Neuronal stem cell (in vitro differentiated cells): ENCODE data around the gene HPX.

ENCODE experiments used
- DNase-seq: peaks from one replicate; pipeline ENCODE4 v3.0.0-alpha.2; 2013; ENCODE audit warnings: low spot score
- H2AFZ ChIP-seq: one replicate; pipeline ENCODE4 v1.6.1; 2013; ENCODE audit warnings: mild to moderate bottlenecking, low read length, inconsistent platforms
- H2AK5ac ChIP-seq: 2 replicates; pipeline ENCODE4 v1.6.1; 2013; ENCODE audit warnings: low read depth, mild to moderate bottlenecking, inconsistent platforms, low read length, moderate library complexity, mixed read lengths
- H2BK120ac ChIP-seq: 2 replicates; pipeline ENCODE4 v1.6.1; 2013; ENCODE audit warnings: low read depth, mild to moderate bottlenecking, inconsistent platforms, low read length, moderate library complexity, mixed read lengths
- H2BK12ac ChIP-seq: one replicate; pipeline ENCODE4 v1.6.1; 2013; ENCODE audit warnings: low read length, inconsistent platforms
- H2BK15ac ChIP-seq: 2 replicates; pipeline ENCODE4 v1.6.1; 2013; ENCODE audit warnings: mild to moderate bottlenecking, low read length, inconsistent platforms, mixed read lengths
- H2BK5ac ChIP-seq: one replicate; pipeline ENCODE4 v1.6.1; 2013; ENCODE audit warnings: inconsistent platforms, mild to moderate bottlenecking, low read length, moderate library complexity
- H3K14ac ChIP-seq: one replicate; pipeline ENCODE4 v1.6.1; 2013; ENCODE audit warnings: low read length, inconsistent platforms
- H3K18ac ChIP-seq: 2 replicates; pipeline ENCODE4 v1.6.1; 2013; ENCODE audit warnings: low read length, inconsistent platforms
- H3K23ac ChIP-seq: 2 replicates; pipeline ENCODE4 v1.6.1; 2013; ENCODE audit warnings: low read depth, mild to moderate bottlenecking, mixed read lengths, low read length, inconsistent platforms; ENCODE audit not compliant: poor library complexity
- H3K27ac ChIP-seq: replicated peaks from 3 replicates; pipeline ENCODE4 v1.5.1; 2013; ENCODE audit warnings: low read length, inconsistent platforms
- H3K27me3 ChIP-seq, 3 experiments: 2 replicates each; pipeline ENCODE4 v1.6.1; 2013; ENCODE audit warnings: low read length in 3 of 3, mild to moderate bottlenecking in 2 of 3, inconsistent platforms in 1 of 3, low read depth in 1 of 3, mixed read lengths in 1 of 3, moderate library complexity in 1 of 3; ENCODE audit not compliant: control insufficient read depth in 3 of 3, insufficient read depth in 3 of 3
- H3K36me3 ChIP-seq, 2 donors: replicated peaks in 1 of 2; 2 replicates each; pipeline ENCODE4 v1.6.1; 2013; ENCODE audit warnings: low read length in 2 of 2; ENCODE audit not compliant: control insufficient read depth in 2 of 2, insufficient read depth in 2 of 2
- H3K4ac ChIP-seq: 2 replicates; pipeline ENCODE4 v1.6.1; 2013; ENCODE audit warnings: inconsistent platforms, mild to moderate bottlenecking, low read length, moderate library complexity
- H3K4me1 ChIP-seq, 2 donors: 1 replicate in 1 of 2; 2 replicates in 1 of 2; pipeline ENCODE4 v1.6.1; 2013; ENCODE audit warnings: low read length in 2 of 2, low read depth in 1 of 2; ENCODE audit not compliant: control insufficient read depth in 2 of 2, insufficient read depth in 1 of 2
- H3K4me2 ChIP-seq: one replicate; pipeline ENCODE4 v1.6.1; 2013; ENCODE audit warnings: mild to moderate bottlenecking, low read length, inconsistent platforms; ENCODE audit not compliant: insufficient read depth, poor library complexity, severe bottlenecking
- H3K4me3 ChIP-seq, 2 donors: 2 replicates each; pipeline ENCODE4 v1.5.1; 2013; ENCODE audit warnings: low read length in 2 of 2, mild to moderate bottlenecking in 2 of 2, inconsistent platforms in 1 of 2, moderate library complexity in 1 of 2
- H3K79me1 ChIP-seq: one replicate; pipeline ENCODE4 v1.6.1; 2013; ENCODE audit warnings: low read depth, mild to moderate bottlenecking, inconsistent platforms, low read length, moderate library complexity
- H3K9ac ChIP-seq: one replicate; pipeline ENCODE4 v1.6.1; 2013; ENCODE audit warnings: mild to moderate bottlenecking, low read depth, low read length, inconsistent platforms; ENCODE audit not compliant: poor library complexity
- H3K9me3 ChIP-seq, 2 donors: replicated peaks in 1 of 2; 2 replicates each; pipeline versions ENCODE3 to v1.6.1; 2013; ENCODE audit warnings: low read length in 2 of 2, mild to moderate bottlenecking in 2 of 2, inconsistent platforms in 1 of 2, low read depth in 1 of 2, mixed read lengths in 1 of 2, moderate library complexity in 1 of 2; ENCODE audit not compliant: control insufficient read depth in 2 of 2, insufficient read depth in 1 of 2
- H4K8ac ChIP-seq: one replicate; pipeline ENCODE4 v1.6.1; 2013; ENCODE audit warnings: low read depth, mild to moderate bottlenecking, inconsistent platforms, low read length, moderate library complexity
- H4K91ac ChIP-seq: one replicate; pipeline ENCODE4 v1.6.1; 2013; ENCODE audit warnings: low read length, low read depth, mild to moderate bottlenecking, inconsistent platforms; ENCODE audit not compliant: poor library complexity
- WGBS, 2 donors: extraction: QIAGEN DNeasy Blood & Tissue Kit; methylation state at CpG; one replicate each; pipeline ENCODE4 v1.1.7; 2013; ENCODE audit warnings: missing lambda C conversion rate in 2 of 2, mixed read lengths in 1 of 2; ENCODE audit not compliant: insufficient read length in 2 of 2, insufficient replicate concordance in 1 of 2; ENCODE audit errors: extremely low coverage in 2 of 2; 5-methylcytosine and 5-hydroxymethylcytosine counted together

HPX gene

DNA sequence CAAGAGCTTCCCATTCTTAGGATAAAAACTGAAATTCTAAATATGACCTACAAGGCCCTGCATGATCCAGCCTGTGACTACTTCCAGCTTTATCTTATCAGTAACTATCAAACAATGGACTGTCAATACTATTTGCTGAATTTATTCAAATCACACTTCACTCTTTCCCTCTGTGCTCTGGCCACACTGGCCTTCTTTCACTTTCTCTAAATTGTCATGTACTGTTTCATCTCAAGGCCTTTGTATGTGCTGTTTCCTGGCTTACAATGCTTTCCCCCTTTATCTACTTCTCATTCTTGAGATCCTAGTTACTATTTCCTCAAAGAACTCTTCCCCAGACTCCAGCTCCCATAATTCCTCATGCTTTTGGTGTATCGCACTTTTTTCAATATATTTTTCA lies 46.2 kb upstream of the HPX start:
- H3K23ac ChIP-seq, result no peak overlapping the region
- H3K36me3 ChIP-seq, result peaks cover 23 to 86% of the 10 kb centered on the region in 2 donors

GRCh38 chr11:6486256-6486655 lies 45.5 kb upstream of the HPX start:
- H2AFZ ChIP-seq, result no peak overlapping the region
- no peak overlapping the region for H3K27ac ChIP-seq
- no CpG with 5 or more reads among the region's 3 CpGs for WGBS, 2 donors

More for the DNA sequence above, 46.2 kb upstream of the HPX start:
- no peak overlapping the region for H4K91ac ChIP-seq
- H2BK5ac ChIP-seq, result no peak overlapping the region
- H3K27ac ChIP-seq, result no peak overlapping the region
- no peak overlapping the region for H2AFZ ChIP-seq
- H3K4ac ChIP-seq, result no peak overlapping the region
- H2BK120ac ChIP-seq, result no peak overlapping the region
- no peaks in the 10 kb centered on the region for H3K9me3 ChIP-seq
- no peak for DNase-seq
- no peaks in the 10 kb centered on the region for H3K27me3 ChIP-seq
- H3K4me2 ChIP-seq, result no peak overlapping the region
- H3K18ac ChIP-seq, result no peak overlapping the region
- H3K4me1 ChIP-seq, result peaks cover 0 to 2% of the 10 kb centered on the region in 2 donors
- no peak overlapping the region for H4K8ac ChIP-seq
- H3K14ac ChIP-seq, result no peak overlapping the region
- no peak overlapping the region for H2BK12ac ChIP-seq
- no peak overlapping the region for H2AK5ac ChIP-seq
- H3K79me1 ChIP-seq, result peaks cover 2% of the 10 kb centered on the region
- WGBS, 2 donors, result no CpG with 5 or more reads among the region's 1 CpG
- H3K4me3 ChIP-seq, result no peak overlapping the region
- no peak overlapping the region for H3K9ac ChIP-seq
- no peak overlapping the region for H2BK15ac ChIP-seq

DNA sequence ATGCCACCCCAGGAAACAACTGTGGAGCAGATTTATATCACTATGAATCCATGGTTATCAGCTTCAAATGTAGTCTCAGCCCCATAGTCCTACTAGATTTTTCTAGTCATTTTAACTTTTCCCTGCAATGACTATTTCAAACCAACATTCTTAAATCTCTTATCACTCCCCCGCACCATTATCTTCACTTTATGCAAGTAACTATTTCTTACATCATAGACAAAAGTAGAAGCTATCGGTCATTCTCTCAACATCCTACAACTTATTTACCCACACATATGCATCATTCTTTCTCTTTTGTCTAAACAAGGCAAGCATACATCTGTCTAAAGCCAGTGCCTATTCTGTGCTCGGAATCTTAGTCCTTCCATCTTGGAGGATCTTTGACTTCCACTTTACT lies 44.9 kb upstream of the HPX start:
- Histone ChIP-seq H3K79me1 (peaks cover 9% of the 10 kb centered on the region), H2BK120ac (no peak overlapping the region), H3K27ac (no peak overlapping the region), H2BK5ac (no peak overlapping the region), H3K14ac (no peak overlapping the region), H3K36me3 (peaks cover 23 to 83% of the 10 kb centered on the region in 2 donors), H2AFZ (no peak overlapping the region), H3K18ac (no peak overlapping the region), H3K4me1 (peaks cover 0 to 4% of the 10 kb centered on the region in 2 donors), H3K23ac (no peak overlapping the region), H2BK15ac (no peak overlapping the region), H4K8ac (no peak overlapping the region), H3K9ac (no peak overlapping the region), H3K4ac (no peak overlapping the region), H4K91ac (no peak overlapping the region), H3K9me3 (no peaks in the 10 kb centered on the region), H2BK12ac (no peak overlapping the region), H3K4me3 (no peak overlapping the region), H3K4me2 (no peak overlapping the region), H2AK5ac (no peak overlapping the region), H3K27me3 (no peaks in the 10 kb centered on the region)
- WGBS, 2 donors, result 100% methylated on average over 1 of the region's 3 CpGs; no CpG with 5 or more reads in 1 of the 2 donors
- no peak for DNase-seq

More at GRCh38 chr11:6486256-6486655, 45.5 kb upstream of the HPX start:
- Histone ChIP-seq H4K91ac (no peak overlapping the region), H2BK5ac (no peak overlapping the region), H3K4me1 (peaks cover 0 to 3% of the 10 kb centered on the region in 2 donors), H2BK15ac (no peak overlapping the region), H4K8ac (no peak overlapping the region), H3K23ac (no peak overlapping the region), H2BK12ac (no peak overlapping the region), H3K36me3 (peaks cover 23 to 83% of the 10 kb centered on the region in 2 donors), H3K9me3 (no peaks in the 10 kb centered on the region), H3K4me2 (no peak overlapping the region), H3K79me1 (peaks cover 7% of the 10 kb centered on the region), H3K4me3 (no peak overlapping the region), H3K4ac (no peak overlapping the region), H3K9ac (no peak overlapping the region), H3K18ac (no peak overlapping the region), H2BK120ac (no peak overlapping the region), H3K27me3 (no peaks in the 10 kb centered on the region), H2AK5ac (no peak overlapping the region), H3K14ac (no peak overlapping the region)
- no peak for DNase-seq

DNA sequence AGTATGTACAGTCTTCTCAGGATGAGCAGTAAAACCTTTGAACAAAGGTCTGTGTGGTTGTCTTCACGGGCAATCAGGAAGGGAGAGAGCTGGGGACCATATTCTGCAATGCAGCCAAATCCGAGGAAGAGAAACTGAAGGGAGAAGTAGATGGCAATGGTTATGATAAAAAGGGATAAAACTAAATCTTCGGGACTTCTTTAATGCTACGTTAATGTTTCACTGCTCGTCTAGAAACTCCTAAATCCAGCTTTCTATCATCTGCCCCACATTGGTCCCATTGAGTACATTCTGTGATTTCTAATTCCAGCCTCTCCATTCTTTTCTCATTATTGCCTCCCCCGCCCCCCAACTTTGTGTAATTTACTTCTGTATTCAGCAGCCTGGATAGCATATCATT lies 42.2 kb upstream of the HPX start:
- no peak for DNase-seq
- Histone ChIP-seq H3K9ac (no peak overlapping the region), H3K23ac (no peak overlapping the region), H2BK5ac (no peak overlapping the region), H3K79me1 (peaks cover 14% of the 10 kb centered on the region), H3K27me3 (no peaks in the 10 kb centered on the region), H2AK5ac (no peak overlapping the region), H3K4me2 (no peak overlapping the region), H2BK12ac (no peak overlapping the region), H2BK15ac (no peak overlapping the region), H2BK120ac (no peak overlapping the region), H3K18ac (no peak overlapping the region), H3K9me3 (no peaks in the 10 kb centered on the region), H3K4ac (no peak overlapping the region), H3K27ac (no peak overlapping the region), H3K36me3 (peaks cover 29 to 81% of the 10 kb centered on the region in 2 donors), H3K4me3 (no peak overlapping the region), H3K4me1 (peaks cover 5 to 9% of the 10 kb centered on the region in 2 donors), H3K14ac (no peak overlapping the region), H2AFZ (no peak overlapping the region), H4K8ac (no peak overlapping the region), H4K91ac (no peak overlapping the region)
- no CpG with 5 or more reads among the region's 6 CpGs for WGBS, 2 donors
